HG03460 (cell line): Measurements from ENCODE around the gene USP7.
"Not testable (repeated sequence)": the region's sequence is repeated elsewhere in the genome, so short reads cannot be mapped to it uniquely, and the experiment has no call there.

Source experiments
- ATAC-seq: cut with Tn5 transposase; IDR thresholded peaks from one replicate; pipeline ENCODE4 v1.9.1; 2021; ENCODE audit not compliant: unreplicated experiment

The USP7 gene

GRCh38 chr16:8928467-8928957 lies 35.2 kb downstream of the USP7 start:
- no peak for ATAC-seq

- ATAC-seq, result no peak
Measured at GRCh38 chr16:8926827-8927226, 36.9 kb downstream of the USP7 start.

- ATAC-seq, result no peak
Measured at GRCh38 chr16:8925455-8925854, 38.3 kb downstream of the USP7 start.

- ATAC-seq, result no peak
Measured at GRCh38 chr16:8924214-8924613, 39.5 kb downstream of the USP7 start.

- ATAC-seq, result no peak
Measured at GRCh38 chr16:8923199-8923598, 40.5 kb downstream of the USP7 start.

GRCh38 chr16:8921347-8921984 lies 42.2 kb downstream of the USP7 start:
- ATAC-seq, result no peak

GRCh38 chr16:8920645-8921346 lies 42.9 kb downstream of the USP7 start:
- ATAC-seq, result no peak

- ATAC-seq, result no peak
Measured at GRCh38 chr16:8919934-8920462, 43.7 kb downstream of the USP7 start.

GRCh38 chr16:8919089-8919933 lies 44.4 kb downstream of the USP7 start:
- ATAC-seq, result no peak

GRCh38 chr16:8917336-8917735 lies 46.4 kb downstream of the USP7 start:
- ATAC-seq, result not testable (repeated sequence)

GRCh38 chr16:8916541-8917225 lies 47.0 kb downstream of the USP7 start:
- no peak for ATAC-seq

- no peak for ATAC-seq
Measured at GRCh38 chr16:8915722-8916301, 47.9 kb downstream of the USP7 start.

GRCh38 chr16:8914098-8914497 lies 49.6 kb downstream of the USP7 start:
- ATAC-seq, result no peak

GRCh38 chr16:8912793-8913192 lies 50.9 kb downstream of the USP7 start:
- ATAC-seq, result no peak

GRCh38 chr16:8910811-8911210 lies 52.9 kb downstream of the USP7 start:
- no peak for ATAC-seq

- ATAC-seq, result no peak
Measured at GRCh38 chr16:8908810-8909468, 54.8 kb downstream of the USP7 start.

GRCh38 chr16:8907096-8907495 lies 56.6 kb downstream of the USP7 start:
- ATAC-seq, result no peak

GRCh38 chr16:8905795-8906591 lies 57.7 kb downstream of the USP7 start:
- ATAC-seq, result no peak

GRCh38 chr16:8905168-8905762 lies 58.4 kb downstream of the USP7 start:
- ATAC-seq, result no peak
